Activated CD8-positive, alpha-beta memory T cell treated with anti-CD3 and anti-CD28 coated beads, Interleukin-2, amount 50 U/mL, for 48 hours (primary cell): ENCODE measurements around the gene BNC2.
"Not testable (repeated sequence)": the region's sequence is repeated elsewhere in the genome, so short reads cannot be mapped to it uniquely, and the experiment has no call there.

Experiments
- DNase-seq: peaks from one replicate; pipeline ENCODE4 v3.0.0-alpha.2; 2020

The BNC2 gene, protein sequence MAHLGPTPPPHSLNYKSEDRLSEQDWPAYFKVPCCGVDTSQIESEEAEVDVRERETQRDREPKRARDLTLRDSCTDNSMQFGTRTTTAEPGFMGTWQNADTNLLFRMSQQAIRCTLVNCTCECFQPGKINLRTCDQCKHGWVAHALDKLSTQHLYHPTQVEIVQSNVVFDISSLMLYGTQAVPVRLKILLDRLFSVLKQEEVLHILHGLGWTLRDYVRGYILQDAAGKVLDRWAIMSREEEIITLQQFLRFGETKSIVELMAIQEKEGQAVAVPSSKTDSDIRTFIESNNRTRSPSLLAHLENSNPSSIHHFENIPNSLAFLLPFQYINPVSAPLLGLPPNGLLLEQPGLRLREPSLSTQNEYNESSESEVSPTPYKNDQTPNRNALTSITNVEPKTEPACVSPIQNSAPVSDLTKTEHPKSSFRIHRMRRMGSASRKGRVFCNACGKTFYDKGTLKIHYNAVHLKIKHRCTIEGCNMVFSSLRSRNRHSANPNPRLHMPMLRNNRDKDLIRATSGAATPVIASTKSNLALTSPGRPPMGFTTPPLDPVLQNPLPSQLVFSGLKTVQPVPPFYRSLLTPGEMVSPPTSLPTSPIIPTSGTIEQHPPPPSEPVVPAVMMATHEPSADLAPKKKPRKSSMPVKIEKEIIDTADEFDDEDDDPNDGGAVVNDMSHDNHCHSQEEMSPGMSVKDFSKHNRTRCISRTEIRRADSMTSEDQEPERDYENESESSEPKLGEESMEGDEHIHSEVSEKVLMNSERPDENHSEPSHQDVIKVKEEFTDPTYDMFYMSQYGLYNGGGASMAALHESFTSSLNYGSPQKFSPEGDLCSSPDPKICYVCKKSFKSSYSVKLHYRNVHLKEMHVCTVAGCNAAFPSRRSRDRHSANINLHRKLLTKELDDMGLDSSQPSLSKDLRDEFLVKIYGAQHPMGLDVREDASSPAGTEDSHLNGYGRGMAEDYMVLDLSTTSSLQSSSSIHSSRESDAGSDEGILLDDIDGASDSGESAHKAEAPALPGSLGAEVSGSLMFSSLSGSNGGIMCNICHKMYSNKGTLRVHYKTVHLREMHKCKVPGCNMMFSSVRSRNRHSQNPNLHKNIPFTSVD

DNA sequence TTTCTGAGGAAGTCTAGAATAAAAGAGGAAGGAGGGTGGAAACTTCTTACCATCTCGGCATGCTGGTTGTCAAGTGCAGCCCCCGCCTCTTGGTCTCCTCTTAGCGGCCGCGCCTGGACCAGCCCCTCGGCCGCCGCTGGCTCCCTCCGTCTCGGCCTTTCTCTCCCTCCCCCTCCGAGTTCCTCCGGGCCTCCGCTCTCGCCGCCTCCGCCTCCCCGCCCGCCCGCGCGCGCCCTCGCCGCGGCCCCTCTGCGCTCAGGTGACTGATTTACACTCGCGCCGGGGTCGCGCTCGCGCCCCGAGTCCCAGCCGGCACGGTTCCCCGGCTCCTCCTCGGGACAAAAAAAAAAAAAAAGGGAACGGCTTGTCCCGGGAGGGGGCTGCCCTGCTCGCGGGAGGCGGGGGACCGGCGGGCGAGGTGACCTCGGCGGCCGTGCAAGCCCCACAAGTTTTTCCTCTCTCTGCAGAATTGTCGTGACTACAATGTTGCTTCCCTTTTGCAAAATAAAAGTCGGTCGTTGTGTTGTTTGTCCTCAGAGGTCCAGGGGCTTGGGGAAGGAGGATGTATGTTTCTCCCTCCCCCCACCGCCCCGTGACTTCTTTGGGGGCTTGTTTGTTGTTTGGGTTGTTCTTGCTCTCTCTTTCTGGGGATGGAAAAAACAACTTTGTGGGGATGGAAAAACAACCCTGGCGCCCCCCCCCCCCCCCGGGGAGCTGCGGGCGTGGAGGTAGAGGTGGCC lies at the start of gene BNC2:
Gene BNC2 (minus strand): TSS at position 75 of the 740 bp plus-strand sequence. CDS start 22 bp downstream, at position 53.
- DNase-seq, result no peak

DNA sequence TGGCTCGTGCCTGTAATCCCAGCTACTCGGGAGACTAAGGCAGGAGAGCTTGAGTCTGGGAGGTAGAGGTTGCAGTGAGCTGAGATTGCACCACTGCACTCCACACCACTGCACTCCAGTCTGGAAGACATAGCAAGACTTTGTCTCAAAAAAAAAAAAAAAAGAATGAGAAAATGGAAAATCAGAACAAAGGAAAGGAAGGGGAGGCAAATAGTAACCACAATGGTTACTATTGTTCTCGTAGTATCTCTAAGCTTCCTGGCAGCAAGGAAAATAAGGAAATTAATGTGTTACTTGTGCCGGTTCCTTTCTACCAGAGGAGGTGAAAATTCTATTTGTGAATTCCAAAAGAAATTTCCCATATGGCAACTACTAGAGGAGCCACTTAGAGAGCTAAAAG lies 48.5 kb upstream of the BNC2 start:
- no peak for DNase-seq

DNA sequence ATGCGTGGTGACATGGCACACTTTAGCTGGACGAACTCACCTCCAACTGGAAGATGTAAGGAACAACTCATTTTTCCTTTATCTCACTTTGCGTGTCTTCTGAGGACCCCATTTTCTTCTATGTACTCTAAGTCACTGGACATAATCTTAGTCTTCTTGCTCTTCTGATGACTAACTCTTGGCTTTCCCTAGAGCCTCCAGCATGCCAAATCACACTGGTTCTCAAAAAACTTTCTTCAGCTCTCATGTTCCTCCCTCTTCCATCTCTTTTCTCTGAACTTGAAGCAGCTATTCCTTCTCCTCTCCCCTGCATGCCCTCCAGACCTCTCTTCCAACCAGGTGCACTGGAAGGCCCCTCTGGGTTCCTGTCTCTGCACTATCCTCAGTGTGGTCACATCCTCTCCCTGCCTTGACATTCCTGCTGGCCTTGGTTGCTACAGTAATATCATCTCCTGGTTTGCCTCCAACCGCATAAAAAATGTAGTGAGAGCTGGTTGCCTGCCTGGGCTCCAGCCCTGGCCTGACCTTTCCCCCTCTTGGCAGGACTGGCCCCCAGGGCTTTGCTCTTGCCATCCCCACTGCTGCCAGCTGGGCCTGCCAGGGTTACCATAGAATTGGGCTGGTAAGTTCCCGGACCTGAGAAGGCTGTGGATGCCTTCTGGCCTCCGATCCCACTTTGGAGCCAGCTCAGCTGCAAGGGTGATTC lies 44.8 kb upstream of the BNC2 start:
- DNase-seq, result no peak

DNA sequence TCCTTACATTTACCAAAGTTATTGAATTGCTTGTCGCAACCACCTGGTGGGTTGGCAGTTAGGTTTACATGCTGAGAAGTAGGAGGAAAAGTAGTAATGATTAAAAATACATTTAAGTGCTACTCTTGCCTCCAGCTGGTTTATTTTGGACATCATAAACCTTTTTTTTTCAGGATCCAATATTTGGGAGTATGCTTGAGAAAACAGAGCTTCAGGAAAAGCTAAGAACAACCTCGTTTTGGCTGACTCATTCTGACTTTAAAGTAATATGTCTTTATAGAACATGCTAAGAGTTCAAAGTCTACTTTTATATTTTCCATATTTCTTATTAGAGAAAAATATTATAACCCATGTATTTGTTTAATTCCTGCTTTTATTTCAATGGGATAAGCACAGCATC lies 41.7 kb upstream of the BNC2 start:
- DNase-seq, result no peak

DNA sequence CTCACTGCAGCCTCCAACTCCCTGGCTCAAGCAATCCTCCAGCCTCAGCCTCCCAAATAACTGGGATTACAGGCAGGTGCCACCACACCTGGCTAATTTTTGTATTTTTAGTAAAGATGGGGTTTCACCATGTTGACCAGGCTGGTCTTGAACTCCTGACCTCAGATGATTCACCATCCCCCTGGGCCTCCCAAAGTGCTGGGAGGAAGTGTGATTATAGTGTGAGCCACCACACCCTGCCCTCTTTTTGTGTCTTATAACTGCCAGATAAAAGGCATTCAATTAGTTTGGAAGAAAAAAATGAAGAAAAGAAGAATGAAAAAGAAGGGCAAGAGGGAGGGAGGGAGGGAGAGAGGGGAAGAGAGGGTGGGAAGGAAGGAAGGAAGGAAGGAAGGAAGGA lies 37.7 kb upstream of the BNC2 start:
- DNase-seq, result not testable (repeated sequence)

DNA sequence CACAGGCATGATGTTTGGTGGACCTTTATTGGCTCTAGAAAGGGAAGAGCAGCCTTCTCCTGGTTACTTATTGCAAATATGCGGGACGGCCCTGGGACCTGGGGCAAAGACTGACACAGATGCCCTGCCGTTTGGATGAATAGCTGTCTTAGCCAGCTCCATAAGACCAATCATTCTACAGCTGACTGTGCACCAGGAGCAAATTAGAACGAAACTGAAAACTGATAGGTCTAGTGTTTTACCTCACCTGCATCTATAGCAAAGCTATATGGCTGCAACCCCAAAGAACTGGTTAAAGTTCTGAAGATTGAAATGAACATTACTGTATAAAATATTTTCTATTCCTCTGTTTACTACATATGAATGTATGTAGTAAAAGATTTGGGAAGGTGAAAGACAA lies 34.2 kb upstream of the BNC2 start:
- DNase-seq, result no peak

DNA sequence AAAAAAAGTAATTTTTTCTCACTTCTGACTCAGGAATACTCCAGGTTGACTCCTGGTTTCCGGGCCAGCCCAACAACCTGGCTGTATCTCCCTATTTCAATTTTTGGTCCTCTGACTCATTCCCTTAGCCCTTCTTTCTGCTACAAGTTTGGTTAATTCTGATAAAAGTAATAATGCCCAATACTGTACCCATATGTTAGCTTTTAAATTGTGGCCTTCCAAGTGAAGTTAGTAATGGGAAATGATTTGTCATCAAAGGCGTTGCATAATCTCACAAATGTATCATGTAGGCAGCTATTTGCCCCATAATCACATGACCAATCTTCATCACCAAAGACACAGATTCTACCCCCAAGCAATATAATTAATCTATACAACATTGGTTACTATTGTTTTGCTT lies 31.1 kb upstream of the BNC2 start:
- no peak for DNase-seq

DNA sequence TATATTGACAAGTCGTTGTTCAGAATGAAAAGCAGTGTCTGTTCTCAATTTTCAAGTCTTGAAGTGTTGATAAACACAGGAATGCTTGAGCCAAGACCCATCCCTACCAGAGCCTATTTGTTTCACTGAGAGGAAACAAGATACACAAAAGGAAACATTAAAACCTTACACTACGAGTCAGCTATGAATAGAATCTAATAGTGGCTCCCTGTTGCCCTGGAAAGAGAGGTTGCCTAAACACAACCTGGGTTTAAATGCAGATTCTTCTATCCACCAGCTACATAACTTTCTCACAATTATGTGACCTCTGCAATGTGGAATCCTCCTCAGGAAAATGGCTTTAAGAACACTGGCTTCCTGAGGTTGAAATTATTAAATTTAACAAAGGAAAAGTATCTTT lies 29.1 kb upstream of the BNC2 start:
- DNase-seq, result no peak

DNA sequence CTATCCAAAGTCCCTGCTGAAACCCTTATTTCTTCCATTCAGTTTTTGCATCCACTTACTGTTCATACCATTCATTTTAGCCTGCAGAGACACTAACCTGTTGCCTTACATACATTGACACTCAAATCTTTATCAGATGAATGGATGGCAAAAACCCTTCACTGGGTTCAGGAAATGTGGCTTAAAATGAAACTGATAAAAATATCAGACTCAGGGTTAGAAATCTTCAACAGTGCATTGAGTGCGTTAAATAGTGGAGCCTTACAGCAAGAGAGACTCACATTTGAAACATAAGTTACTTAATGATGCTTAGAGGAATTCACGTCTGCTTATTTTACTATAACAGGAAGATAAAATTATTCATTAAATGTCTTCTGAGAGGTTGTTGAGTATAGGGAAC lies 28.0 kb upstream of the BNC2 start:
- no peak for DNase-seq

DNA sequence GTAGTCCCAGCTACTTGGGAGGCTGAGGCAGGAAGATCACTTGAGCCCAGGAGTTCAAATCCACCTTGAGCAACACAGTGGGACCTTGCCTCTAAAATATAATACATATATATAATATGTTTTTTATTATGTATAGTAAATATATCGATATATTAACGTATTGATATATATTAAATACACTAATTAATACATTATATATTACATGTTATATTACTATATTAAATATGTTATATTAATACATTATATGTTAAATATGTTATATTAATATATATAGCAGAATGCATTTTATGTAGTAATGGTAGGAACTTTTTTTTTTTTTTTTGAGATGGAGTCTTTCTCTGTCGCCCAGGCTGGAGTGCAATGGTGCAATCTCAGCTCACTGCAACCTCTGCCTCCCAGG lies 18.1 kb upstream of the BNC2 start:
- no peak for DNase-seq

DNA sequence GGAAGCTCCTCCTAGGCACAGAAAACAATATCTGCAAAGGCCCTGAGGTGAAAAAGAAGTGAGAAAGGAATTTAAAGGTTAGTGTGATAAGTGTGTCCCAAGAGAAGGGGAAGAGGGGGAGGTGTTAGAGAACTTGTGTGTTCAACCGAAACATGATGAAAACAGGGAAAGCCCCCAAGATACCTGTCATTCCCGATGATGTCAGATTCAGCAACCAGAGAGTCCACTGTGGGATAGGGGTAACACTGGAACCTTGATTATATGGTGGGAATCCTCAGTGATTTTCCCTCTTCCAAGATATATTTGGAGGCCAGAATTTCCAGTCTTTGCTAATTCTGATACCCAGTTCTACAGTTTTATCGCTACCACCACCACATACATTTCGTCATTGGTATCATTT lies 15.5 kb upstream of the BNC2 start:
- no peak for DNase-seq

DNA sequence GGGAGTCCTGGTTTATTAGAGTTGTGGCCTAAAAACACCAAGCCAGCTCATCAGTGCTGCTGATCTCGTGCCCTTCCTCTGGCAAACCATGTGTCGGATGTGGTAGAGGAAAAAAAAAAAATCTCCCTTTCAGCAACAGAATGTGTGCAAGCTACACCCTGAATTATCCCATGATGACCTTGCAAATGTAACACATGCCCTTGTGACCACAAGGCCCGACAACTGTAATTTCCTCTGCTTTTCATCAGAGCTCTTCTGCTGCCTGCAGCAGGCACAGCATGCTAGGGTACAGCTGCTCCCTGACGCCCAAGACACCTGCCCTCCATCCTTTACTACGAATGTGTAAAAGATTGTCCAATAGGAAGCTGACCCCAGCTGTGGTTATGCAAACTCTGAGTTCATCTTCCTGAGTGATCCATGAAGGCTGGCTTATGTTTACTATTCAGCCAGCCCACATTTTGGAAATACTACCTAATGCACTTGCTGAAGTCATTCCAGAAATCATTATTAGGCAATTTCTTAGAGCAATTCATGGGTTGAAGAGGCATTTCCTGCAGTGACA lies 14.6 kb upstream of the BNC2 start:
- DNase-seq, result no peak

DNA sequence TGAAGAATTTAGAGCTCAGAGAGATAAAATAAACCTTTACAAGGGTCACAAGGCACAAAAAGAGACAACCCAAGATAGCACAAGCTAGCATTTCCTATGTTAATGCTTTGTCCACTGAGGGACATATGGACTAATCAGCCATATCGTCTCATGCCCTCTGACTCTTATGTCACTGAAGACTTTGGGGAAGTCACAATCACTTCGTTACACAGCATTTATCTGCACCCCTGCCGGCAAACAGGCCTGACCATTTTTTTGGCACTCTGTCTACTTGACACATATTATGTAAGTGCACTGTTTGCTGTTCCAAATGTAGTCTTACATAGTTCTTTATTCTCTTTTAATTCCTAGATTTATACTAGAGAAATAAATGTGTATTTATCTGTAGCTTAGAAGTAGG lies 13.9 kb upstream of the BNC2 start:
- no peak for DNase-seq

DNA sequence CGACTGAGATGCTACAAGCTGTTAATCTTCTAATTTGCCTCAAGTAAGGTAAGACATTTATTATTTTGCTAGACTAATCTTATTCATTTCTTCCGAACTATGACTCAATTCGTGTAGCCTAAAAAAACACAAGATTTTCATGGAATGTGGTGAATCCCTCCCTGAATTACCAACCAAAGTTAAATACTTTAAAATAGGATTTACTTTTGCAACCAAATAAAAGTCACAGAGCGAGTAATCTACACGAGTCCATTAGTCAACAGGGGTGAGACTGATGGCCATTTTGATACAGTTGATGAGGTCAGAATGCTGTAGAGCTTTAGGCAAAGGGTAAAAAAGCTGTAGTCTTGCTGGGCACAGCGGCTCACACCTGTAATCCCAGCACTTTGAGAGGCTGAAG lies 13.1 kb upstream of the BNC2 start:
- no peak for DNase-seq

DNA sequence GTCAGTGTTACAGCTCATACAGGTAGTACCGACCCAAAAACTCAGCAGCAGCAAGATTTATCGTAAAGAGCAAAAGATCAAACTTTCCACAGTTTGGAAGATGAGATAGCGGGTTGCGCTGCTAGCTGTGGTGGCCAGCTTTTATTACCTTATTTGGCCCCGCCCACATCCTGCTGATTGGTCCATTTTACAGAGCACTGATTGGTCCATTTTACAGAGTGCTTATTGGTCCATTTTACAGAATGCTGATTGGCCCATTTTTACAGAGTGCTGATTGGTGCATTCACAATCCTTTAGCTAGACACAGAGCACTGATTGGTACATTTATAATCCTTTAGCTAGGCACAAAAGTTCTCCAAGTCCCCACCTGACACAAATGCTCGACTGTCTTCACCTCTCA lies 12.0 kb upstream of the BNC2 start:
- DNase-seq, result not testable (repeated sequence)

DNA sequence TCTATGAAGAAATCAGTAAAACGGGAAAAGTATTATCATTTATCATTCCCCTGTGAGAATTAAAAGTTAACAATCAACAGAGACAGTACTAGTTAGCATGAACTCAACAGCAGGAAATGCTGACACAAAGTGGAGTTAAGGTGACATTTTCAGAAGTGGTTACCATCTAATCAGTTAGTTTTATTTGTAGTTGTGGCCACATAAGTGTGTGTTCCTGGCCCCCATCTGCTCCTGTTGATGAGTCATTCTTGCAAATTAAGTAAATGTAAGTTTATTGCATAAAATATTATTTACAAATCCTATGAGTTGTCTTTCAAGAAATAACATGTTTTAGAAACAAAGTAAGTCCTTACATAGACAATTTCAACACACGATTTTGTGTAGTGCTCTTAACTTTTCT lies 8.9 kb upstream of the BNC2 start:
- no peak for DNase-seq

DNA sequence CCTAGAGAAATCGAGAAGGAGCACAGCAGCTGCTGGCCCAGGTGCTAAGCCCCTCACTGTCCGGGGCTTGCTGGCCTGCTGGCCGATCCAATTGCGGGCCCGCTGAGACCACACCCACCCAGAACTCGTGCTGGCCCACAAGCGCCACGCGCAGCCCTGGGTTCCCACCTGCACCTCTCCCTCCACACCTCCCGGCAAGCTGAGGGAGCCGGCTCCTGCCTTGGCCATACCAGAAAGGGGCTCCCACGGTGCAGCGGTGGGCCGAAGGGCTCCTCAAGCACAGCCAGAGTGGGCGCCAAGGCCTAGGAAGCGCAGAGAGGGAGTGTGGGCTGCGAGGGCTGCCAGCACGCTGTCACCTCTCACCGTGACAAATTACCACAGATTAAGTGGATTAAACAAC lies 6.8 kb upstream of the BNC2 start:
- DNase-seq, result no peak

DNA sequence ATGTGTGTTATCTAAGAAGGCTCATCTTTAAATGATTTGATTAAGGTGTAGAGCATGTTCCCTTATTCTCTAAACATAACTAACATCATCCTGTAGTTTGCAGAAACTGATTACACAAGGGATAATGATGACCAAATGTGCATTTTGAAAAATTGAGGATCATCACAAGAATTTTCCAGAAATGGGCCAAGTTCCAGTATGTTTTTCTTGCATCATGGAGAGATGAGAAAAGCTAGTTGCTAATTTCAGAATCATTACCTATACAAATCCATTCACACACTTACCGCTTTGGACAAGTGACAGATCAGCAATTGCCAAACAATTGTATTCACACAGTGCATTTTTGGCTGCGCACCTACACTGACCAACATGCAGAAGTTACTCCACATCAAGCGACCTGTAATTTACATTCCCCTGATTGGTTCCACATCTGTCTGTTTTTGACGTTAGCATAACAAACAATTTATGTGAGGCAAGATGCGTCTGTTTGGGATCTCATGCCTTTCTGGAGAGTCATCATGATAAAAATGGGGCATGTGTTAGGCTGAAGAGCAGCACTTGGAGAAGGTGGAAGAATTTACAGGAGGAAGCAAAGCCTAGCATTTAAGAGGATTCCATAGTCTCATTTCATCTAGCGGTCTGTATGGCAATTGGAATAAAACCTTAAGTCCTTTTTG lies 2.8 kb upstream of the BNC2 start:
- DNase-seq, result no peak

DNA sequence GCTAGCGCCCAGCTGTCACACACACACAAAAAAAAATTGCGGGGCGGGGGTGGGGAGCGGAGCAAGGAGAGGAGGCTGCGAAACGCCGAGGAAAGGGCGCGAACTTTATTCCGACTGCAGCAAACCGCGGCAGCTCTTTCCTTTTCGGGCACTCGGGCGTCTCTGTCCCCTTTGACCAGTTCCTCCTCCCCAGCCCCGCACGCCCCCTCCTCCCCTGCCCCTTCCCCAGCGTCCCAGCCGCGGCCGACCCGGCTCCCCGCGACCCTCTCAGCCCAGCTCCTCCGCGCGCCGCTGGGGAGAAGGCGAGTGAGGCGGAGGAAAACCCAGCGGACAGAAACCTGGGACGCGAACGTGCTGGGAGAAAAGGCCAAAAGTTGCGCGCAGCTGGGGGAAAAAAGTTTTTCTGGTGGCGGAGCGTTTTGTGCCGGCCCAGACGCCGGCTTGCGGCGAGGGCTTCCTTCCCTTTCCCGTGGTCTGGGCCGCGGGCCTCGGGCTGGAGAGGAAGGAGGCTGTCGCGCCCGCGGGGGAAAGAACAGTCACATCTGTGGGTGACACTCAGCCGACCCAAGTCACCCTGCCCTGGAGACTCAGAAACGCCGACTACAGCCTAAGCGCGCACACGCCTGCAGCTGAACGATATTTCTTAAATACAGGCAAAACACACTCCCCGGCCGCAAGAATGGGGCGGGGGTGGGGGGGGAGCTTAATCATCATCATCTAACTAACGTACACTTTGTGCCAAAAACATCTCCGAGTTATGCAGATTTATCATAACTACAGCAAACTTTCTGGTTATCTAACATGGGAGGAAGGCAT lies 1.1 kb upstream of the BNC2 start:
- DNase-seq, result peak; percentile 58

DNA sequence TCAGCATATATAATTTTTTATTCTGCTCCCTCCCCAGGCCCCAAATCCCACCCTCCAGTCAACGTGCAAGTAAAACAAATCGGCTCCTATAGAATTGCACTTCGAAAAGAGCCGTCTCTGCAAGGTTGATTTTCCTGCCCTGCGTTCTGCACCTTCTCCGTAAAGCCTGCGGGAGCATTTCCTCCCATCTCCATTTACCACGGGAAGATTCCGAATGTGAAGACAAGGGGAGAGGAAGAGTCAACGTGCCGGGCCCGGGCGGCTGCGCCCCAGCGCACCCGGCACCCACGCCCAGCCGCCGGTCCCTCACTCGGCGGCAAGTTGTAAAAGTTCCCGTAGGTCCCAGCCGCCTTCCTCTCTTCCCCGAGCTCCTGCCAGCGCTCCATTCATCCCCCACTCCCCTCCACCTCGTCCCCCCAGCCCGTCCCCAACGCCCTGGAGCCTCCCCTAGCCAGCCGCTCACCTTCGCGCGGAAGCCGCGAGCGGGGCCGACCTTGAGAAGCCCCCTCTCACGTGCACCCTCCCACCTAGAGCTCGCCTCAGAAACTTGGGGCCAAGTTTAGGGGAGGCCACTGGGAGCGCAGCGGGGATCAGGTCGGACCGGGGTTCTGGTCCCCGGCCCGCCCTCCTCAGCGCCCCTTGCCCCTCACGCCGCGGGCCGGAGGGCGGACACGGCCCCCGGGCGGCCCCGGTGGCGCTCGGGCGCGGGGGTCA lies 431 bp downstream of the BNC2 start:
- no peak for DNase-seq
